ENCODE measurements around the gene FBXO34.

Gene FBXO34

GRCh38 chr14:55383541-55384140 is 112.4 kb downstream of the FBXO34 start:
- H3K9ac ChIP-seq (ENCODE audit: low read length): no peak overlapping the region

GRCh38 chr14:55384536-55384935 is 113.3 kb downstream of the FBXO34 start:
- no peak overlapping the region for H3K27ac ChIP-seq (ENCODE audit: low read depth, low read length)
- no peak overlapping the region for H3K9ac ChIP-seq (ENCODE audit: low read length)
- H3K36me3 ChIP-seq (ENCODE audit: control insufficient read depth, insufficient read depth, low read length): peaks cover 10% of the 10 kb centered on the region

More at GRCh38 chr14:55383541-55384140, 112.4 kb downstream of the FBXO34 start:
- Histone ChIP-seq H3K36me3 (ENCODE audit: control insufficient read depth, insufficient read depth, low read length) (peaks cover 10% of the 10 kb centered on the region), H3K4me1 (ENCODE audit: control insufficient read depth, insufficient read depth, low read length) (no peaks in the 10 kb centered on the region), H3K27ac (ENCODE audit: low read depth, low read length) (no peak overlapping the region), H3K4me3 (ENCODE audit: low read length) (no peak overlapping the region), H3K27me3 (ENCODE audit: control insufficient read depth, insufficient read depth, low read length) (no peaks in the 10 kb centered on the region)

DNA sequence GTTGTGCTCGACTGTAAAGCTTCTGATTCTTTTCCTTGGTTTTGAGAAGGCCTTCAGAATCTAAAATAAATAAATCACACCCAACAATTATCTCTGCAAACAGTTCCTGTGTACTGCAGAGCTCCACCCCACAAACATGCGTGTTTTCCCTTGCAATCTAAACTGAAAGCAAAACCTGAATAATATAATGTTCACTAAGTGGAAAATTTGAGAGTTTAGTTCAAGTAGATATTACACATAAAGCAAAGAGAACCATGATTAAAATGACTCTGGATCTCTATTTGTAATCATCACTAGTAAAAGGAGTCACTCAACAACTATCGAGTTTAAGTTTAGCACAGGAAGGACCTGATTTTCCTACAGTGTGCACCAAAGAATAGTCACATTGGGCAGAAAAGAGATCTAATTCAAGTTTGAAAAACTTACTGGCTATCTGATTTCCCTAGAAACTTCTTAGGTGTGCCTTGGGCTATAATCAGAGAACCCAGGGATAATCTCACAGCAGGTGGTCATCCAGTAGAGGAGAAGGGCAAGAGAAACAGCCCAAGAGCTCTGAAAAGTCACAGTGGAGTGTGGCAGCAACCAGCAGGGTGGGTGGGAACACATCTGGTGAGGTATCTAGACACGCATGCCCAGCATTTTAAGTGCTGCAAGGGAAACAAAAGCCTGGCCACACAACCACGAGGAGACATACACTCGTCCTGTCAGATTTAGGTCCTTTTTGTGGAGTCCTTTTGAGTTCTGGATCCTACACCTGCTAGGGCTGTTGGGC is 115.0 kb downstream of the FBXO34 start:
- Histone ChIP-seq H3K4me1 (ENCODE audit: control insufficient read depth, insufficient read depth, low read length) (peaks cover 5% of the 10 kb centered on the region), H3K27me3 (ENCODE audit: control insufficient read depth, insufficient read depth, low read length) (no peaks in the 10 kb centered on the region), H3K36me3 (ENCODE audit: control insufficient read depth, insufficient read depth, low read length) (peaks cover 4% of the 10 kb centered on the region), H3K27ac (ENCODE audit: low read depth, low read length) (no peak overlapping the region), H3K9ac (ENCODE audit: low read length) (no peak overlapping the region), H3K4me3 (ENCODE audit: low read length) (no peak overlapping the region)

More at GRCh38 chr14:55384536-55384935, 113.3 kb downstream of the FBXO34 start:
- Histone ChIP-seq H3K4me3 (ENCODE audit: low read length) (no peak overlapping the region), H3K27me3 (ENCODE audit: control insufficient read depth, insufficient read depth, low read length) (no peaks in the 10 kb centered on the region), H3K4me1 (ENCODE audit: control insufficient read depth, insufficient read depth, low read length) (peaks cover 5% of the 10 kb centered on the region)

DNA sequence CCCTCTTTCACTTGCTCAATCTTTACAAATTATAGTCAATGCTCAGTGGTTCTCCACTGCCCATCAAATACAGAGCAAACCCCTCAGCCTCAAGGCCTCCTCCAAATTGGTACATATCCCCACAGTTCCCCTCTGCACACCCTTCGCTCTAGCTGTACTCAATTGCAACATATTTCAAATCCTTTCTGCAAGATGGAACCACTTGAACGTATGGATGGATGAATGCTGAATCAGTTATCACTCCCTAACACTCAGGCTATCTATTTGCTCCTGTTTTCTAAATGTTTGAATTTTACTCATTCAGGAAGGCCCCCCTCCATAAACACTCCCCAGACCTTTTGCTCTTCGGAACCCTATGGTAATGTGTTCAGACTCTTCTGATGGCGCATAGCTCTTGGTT is 115.9 kb downstream of the FBXO34 start:
- H3K4me1 ChIP-seq (ENCODE audit: control insufficient read depth, insufficient read depth, low read length): peaks cover 5% of the 10 kb centered on the region
- H3K27ac ChIP-seq (ENCODE audit: low read depth, low read length): no peak overlapping the region
- no peak overlapping the region for H3K4me3 ChIP-seq (ENCODE audit: low read length)
- H3K27me3 ChIP-seq (ENCODE audit: control insufficient read depth, insufficient read depth, low read length): no peaks in the 10 kb centered on the region
- no peak overlapping the region for H3K9ac ChIP-seq (ENCODE audit: low read length)
- H3K36me3 ChIP-seq (ENCODE audit: control insufficient read depth, insufficient read depth, low read length): peaks cover 4% of the 10 kb centered on the region

DNA sequence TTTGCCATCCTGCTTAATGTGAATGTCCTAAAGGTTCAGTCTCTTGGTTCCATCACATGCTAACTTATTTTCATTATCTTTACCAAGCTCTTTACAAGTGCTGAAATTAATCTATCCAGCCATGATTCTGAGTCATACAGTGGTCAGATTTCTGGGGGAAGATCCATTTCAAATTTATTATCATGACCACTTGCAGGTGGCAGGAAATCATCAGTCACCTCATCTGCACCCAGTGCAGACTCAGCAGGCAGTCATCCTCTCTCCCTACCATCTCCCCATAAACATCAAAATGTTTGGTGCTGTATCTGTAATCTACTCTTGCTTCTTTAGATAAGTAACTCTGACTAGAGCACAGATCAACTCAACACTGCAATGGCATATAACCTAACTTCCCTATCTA is 116.9 kb downstream of the FBXO34 start:
- H3K27me3 ChIP-seq (ENCODE audit: control insufficient read depth, insufficient read depth, low read length): no peaks in the 10 kb centered on the region
- no peak overlapping the region for H3K9ac ChIP-seq (ENCODE audit: low read length)
- H3K4me1 ChIP-seq (ENCODE audit: control insufficient read depth, insufficient read depth, low read length): peaks cover 5% of the 10 kb centered on the region
- H3K27ac ChIP-seq (ENCODE audit: low read depth, low read length): no peak overlapping the region
- peaks cover 4% of the 10 kb centered on the region for H3K36me3 ChIP-seq (ENCODE audit: control insufficient read depth, insufficient read depth, low read length)
- no peak overlapping the region for H3K4me3 ChIP-seq (ENCODE audit: low read length)

- H3K4me3 ChIP-seq (ENCODE audit: low read length): no peak overlapping the region
- no peaks in the 10 kb centered on the region for H3K36me3 ChIP-seq (ENCODE audit: control insufficient read depth, insufficient read depth, low read length)
- H3K9ac ChIP-seq (ENCODE audit: low read length): no peak overlapping the region
- H3K4me1 ChIP-seq (ENCODE audit: control insufficient read depth, insufficient read depth, low read length): peaks cover 5% of the 10 kb centered on the region
- H3K27me3 ChIP-seq (ENCODE audit: control insufficient read depth, insufficient read depth, low read length): no peaks in the 10 kb centered on the region
- no peak overlapping the region for H3K27ac ChIP-seq (ENCODE audit: low read depth, low read length)
Measured at GRCh38 chr14:55389330-55389729, 118.1 kb downstream of the FBXO34 start.

GRCh38 chr14:55398679-55399078 is 127.5 kb downstream of the FBXO34 start:
- Histone ChIP-seq H3K27me3 (ENCODE audit: control insufficient read depth, insufficient read depth, low read length) (no peaks in the 10 kb centered on the region), H3K4me3 (ENCODE audit: low read length) (no peak overlapping the region), H3K4me1 (ENCODE audit: control insufficient read depth, insufficient read depth, low read length) (peaks cover 3% of the 10 kb centered on the region), H3K9ac (ENCODE audit: low read length) (no peak overlapping the region), H3K36me3 (ENCODE audit: control insufficient read depth, insufficient read depth, low read length) (peaks cover 4% of the 10 kb centered on the region), H3K27ac (ENCODE audit: low read depth, low read length) (no peak overlapping the region)

DNA sequence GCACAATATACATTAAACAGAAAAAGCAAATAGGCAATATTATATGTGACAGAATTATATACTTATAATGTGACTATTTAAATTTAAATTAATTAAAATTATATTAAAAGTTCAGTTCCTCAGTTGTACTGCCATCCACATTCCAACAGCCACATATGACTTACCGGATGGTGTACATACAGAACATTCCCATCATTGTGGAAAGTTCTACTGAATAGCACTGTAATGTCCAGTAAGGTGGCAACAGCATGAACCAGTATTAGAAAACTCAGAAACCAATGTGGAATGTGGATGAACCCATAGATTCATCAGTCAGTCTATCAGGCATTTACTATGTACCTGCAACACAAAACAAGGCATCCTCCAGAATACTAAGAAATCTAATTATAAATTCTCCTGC is 128.0 kb downstream of the FBXO34 start:
- Histone ChIP-seq H3K27ac (ENCODE audit: low read depth, low read length) (no peak overlapping the region), H3K27me3 (ENCODE audit: control insufficient read depth, insufficient read depth, low read length) (no peaks in the 10 kb centered on the region), H3K4me1 (ENCODE audit: control insufficient read depth, insufficient read depth, low read length) (peaks cover 3% of the 10 kb centered on the region), H3K36me3 (ENCODE audit: control insufficient read depth, insufficient read depth, low read length) (peaks cover 4% of the 10 kb centered on the region), H3K4me3 (ENCODE audit: low read length) (no peak overlapping the region), H3K9ac (ENCODE audit: low read length) (no peak overlapping the region)

- peaks cover 3% of the 10 kb centered on the region for H3K4me1 ChIP-seq (ENCODE audit: control insufficient read depth, insufficient read depth, low read length)
- no peak overlapping the region for H3K4me3 ChIP-seq (ENCODE audit: low read length)
- no peak overlapping the region for H3K9ac ChIP-seq (ENCODE audit: low read length)
- peaks cover 2% of the 10 kb centered on the region for H3K36me3 ChIP-seq (ENCODE audit: control insufficient read depth, insufficient read depth, low read length)
- H3K27ac ChIP-seq (ENCODE audit: low read depth, low read length): no peak overlapping the region
- H3K27me3 ChIP-seq (ENCODE audit: control insufficient read depth, insufficient read depth, low read length): no peaks in the 10 kb centered on the region
Measured at GRCh38 chr14:55399852-55400251, 128.6 kb downstream of the FBXO34 start.

GRCh38 chr14:55401751-55402150 is 130.5 kb downstream of the FBXO34 start:
- Histone ChIP-seq H3K9ac (ENCODE audit: low read length) (no peak overlapping the region), H3K27me3 (ENCODE audit: control insufficient read depth, insufficient read depth, low read length) (no peaks in the 10 kb centered on the region), H3K4me1 (ENCODE audit: control insufficient read depth, insufficient read depth, low read length) (peaks cover 3% of the 10 kb centered on the region), H3K36me3 (ENCODE audit: control insufficient read depth, insufficient read depth, low read length) (no peaks in the 10 kb centered on the region), H3K4me3 (ENCODE audit: low read length) (no peak overlapping the region), H3K27ac (ENCODE audit: low read depth, low read length) (no peak overlapping the region)
